SIG-M5 treated with dmso at 0.1 percent for 504 hours (cell line): ENCODE data around the gene ING1.
A peak's percentile ranks its signal among the peaks of the same experiment; 100 is the strongest.
"Not testable (repeated sequence)": the region's sequence is repeated elsewhere in the genome, so short reads cannot be mapped to it uniquely, and the experiment has no call there.

Experiments
- DNase-seq: peaks from one replicate; lab custom pipeline; 2025; ENCODE audit not compliant: unreplicated experiment; lab: John Stamatoyannopoulos, UW

The ING1 gene

GRCh38 chr13:110714797-110715394 lies 1.4 kb downstream of the ING1 start:
- peak; percentile 65 for DNase-seq

- DNase-seq: peak; percentile 100
These were observed 2.1 kb downstream of the ING1 start for GRCh38 chr13:110715395-110716246.

DNA sequence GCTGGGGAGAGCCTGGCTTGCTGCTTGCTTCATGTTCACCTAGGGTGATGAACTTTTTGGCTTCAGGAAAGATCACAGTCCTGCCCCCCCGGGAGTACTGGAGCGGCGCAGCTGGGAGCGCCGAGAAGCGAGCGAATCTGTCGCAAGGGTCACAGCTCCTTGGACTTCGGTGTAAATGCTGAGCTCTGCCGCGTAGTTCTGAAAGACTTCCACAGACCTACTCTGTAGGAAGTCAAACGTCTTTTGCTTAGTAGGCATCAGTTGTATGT lies 2.7 kb downstream of the ING1 start:
- DNase-seq: peak; percentile 35

DNA sequence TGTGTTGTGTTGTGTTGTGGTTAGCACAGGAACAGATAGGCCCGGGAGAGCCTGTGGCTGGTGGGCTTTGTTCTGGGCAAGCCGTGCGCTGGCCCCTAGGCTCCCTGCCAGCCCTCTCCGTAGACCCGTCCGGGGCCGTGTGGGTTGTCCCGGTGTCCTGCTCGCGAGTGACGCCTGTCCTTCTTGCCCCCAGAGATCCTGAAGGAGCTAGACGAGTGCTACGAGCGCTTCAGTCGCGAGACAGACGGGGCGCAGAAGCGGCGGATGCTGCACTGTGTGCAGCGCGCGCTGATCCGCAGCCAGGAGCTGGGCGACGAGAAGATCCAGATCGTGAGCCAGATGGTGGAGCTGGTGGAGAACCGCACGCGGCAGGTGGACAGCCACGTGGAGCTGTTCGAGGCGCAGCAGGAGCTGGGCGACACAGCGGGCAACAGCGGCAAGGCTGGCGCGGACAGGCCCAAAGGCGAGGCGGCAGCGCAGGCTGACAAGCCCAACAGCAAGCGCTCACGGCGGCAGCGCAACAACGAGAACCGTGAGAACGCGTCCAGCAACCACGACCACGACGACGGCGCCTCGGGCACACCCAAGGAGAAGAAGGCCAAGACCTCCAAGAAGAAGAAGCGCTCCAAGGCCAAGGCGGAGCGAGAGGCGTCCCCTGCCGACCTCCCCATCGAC lies 5.7 kb downstream of the ING1 start:
- DNase-seq: no peak

DNA sequence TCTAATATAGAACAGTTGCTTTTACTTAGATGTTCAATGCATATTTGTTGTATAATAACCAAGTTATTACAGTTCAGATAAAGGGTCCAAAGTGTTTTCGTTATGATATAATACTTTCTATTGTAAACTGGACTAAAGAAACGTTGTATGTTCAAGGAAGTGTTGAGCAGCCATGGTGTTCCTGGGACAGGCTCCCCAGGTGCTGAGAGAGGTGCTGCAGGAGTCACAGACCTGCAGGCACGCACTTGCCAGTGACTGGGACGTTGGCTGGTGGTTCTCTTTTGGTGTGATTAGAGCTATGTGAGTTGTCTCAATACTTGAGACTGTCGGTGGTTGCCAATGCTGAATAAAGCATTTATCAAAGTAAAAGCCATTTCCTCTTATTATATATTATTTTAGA lies 9.5 kb downstream of the ING1 start:
- DNase-seq: no peak

- DNase-seq: no peak
These were observed 10.1 kb downstream of the ING1 start for GRCh38 chr13:110723598-110723997.

GRCh38 chr13:110726153-110726552 lies 12.7 kb downstream of the ING1 start:
- DNase-seq: not testable (repeated sequence)

DNA sequence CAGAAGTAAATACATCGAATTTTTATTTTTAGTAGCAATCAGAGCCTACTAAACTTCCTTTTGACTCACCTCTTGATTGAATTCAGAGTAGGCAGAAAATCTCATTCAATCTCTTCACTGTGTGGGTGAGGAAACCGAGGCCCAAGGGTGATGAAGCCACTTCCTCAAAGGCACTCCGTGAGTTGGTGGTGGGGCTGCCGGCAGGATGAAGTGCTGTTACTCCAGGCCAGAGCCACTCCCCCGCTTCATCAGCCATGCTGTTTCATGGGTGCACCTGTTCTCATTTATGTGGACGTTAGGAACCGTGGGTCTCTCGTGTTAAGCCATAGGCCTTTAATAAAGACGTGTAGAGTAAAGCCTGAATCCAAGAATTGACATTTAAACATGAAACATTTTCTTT lies 13.2 kb downstream of the ING1 start:
- DNase-seq: peak; percentile 68

DNA sequence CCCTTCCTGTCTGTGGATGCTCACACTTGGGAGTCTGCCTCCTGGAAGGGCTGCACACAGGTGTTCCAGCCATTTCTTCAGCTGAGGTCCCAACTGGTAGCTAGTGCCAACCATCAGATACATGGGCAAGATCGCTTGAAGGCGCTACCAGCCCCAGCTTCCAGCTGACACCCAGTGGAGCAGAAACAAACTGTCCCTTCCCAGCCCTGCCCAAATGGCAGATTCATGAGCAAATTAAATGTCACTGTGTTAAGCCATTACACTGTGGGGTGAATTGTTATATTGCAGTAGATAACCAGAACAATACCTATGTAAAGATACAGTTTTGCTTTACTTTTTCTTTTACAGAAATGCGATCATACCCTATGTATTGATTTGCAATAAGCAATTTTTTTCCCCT lies 17.6 kb downstream of the ING1 start:
- no peak for DNase-seq

- no peak for DNase-seq
These were observed 21.1 kb downstream of the ING1 start for GRCh38 chr13:110734561-110734960.

GRCh38 chr13:110737555-110737954 lies 24.1 kb downstream of the ING1 start:
- no peak for DNase-seq

DNA sequence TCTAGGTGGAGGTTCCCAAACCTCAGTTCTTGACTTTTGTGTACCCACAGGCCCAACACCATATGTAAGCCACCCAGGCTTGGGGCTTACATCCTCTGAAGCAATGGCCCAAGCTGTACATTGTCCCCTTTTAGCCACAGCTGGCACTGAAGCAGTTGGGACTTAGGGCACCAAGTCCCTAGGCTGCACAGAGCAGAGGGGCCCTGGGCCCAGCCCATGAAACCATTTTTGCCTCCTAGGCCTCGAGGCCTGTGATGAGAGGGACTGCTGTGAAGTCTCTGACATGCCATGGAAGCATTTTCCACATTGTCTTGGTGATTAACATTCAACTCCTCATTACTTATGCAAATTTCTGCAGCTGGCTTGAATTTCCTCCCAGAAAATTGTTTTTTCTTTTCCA lies 30.2 kb downstream of the ING1 start:
- no peak for DNase-seq

DNA sequence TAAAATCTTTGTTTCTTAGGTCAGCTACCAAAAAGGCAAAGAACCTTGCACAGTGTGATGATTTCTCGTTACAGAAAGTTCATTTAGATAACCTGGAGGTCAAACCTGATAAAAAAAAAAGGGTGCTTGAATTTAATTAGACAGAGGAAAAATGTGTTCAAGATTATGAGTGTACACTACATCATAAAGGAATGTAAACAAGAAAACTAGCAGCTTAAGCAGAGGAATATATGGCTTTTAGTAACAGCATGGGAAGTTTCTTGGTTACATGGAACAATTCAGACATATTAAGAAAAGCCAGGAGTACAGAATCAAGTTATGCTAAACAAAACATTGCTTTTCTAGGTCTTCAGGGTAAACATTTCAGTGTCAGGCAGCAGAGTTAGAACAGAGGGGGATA lies 32.9 kb downstream of the ING1 start:
- DNase-seq: no peak

DNA sequence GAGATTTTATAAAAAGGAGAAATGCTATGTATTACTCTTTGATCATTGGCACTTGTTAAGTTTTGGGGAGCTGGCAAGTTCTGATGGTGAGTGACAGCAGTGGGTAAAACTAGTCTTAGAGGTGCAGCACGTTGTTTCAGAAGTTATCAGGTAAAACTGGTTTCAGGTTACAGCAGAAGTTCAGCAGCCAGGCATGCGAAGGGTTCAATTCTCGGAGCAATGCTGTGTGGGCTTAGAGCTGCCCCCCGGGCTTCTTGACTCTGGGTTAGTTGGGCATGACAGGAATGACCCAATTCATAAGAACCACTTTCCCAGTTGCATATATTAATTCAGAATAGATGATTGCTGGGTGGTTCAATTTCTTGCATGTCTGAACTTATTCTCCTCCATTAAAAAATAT lies 34.8 kb downstream of the ING1 start:
- no peak for DNase-seq

GRCh38 chr13:110756219-110756631 lies 42.7 kb downstream of the ING1 start:
- no peak for DNase-seq

DNA sequence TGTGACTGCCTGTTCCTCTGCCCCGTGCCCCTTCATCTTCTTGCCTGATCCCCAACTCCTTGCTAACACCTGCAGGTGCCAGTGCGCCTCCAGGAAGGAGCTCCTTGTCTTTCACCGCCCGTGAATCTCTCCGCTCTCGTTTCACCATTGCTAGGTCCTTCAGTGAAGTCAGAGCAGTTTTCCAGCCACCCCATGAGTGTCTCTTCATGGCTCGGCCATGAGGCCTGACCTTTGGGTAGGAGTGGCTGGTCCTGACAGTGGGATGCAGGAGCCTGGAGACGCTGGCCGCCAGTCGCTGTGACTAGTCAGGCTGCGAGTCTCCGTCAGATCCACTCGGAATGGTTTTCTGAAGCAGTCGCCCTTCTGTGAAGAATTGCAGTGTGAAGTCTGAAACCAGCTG lies 43.8 kb downstream of the ING1 start:
- DNase-seq: no peak

DNA sequence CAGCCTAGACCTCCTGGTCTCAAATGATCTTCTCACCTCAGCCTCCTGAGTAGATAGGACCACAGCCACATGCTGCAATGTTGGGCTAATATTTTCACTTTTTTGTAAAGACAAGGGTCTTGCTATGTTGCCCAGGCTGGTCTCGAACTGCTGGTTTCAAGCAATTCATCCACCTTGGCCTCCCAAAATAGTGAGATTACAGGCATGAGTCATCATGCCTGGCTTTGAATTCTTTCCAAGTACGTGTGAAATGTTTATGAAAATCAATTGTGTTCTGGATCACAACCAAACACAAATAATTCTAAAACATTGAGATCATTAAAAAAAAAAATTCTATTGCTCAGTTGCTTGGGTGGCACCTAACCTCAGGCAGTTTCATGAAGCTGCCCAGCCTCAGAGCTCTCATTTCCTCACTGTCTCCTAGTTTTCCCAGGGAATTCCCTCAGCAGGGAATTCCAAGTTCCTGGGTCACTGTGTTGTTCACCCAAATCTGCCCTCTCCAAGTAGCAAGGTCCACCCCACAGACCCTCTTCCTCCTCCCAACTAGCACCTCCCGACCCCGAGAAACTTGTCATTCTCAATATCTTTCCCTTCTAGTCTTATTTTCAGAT lies 44.8 kb downstream of the ING1 start:
- DNase-seq: no peak

GRCh38 chr13:110759710-110760109 lies 46.2 kb downstream of the ING1 start:
- DNase-seq: no peak

DNA sequence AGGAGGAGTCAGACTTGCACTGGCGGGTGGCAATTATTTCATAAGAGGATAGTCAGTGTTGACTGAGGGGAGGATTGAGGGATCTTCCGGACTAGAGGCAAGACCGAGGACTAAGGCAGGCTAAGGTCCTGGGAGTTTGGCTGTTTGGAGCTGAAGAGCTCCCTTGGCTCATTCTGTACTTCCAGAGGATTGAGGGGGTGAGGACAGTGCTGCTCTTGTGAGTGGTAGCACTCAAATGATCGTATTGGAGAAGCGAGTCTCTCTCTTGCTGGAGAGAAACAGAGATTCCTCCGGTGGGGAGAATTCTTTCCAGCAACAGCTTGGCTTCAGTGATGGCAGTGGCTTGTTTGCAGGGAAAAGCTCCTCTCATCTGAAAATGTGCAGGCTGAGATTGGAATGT lies 47.1 kb downstream of the ING1 start:
- no peak for DNase-seq

DNA sequence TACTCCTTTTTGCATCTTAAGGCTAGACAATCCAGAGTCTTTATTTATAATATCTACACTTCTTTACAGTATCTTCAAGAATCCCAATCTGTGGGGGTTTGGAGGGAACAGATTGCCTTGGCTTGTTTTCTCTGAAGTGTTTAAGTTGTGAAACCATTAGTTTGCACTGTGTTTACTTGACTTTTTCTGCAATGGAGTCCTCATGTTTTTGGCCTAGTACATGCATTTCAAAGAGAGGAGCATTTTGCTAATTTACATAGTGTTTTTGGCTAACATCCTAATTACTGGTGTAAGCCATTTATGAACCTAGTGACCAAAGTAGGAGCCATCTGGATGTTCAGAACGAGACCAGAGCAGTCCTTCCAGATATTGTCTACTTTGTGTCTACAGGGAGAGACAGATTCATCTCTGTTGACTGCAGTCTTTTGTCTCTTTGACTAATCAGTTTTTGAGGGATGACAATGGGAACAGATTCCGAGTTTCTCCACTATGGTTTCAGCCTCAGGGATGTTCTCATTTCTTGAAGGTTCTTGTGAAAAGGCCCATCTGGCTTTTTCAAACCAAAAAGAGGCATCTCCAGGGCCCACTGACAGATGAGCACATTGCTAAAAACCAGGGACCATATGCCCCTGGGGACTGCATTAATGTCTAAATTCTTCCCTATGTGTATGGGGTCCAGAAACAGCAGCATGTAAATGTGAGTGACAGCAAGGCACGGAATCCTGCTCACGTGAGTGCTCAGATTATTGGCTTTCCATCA lies 53.4 kb downstream of the ING1 start:
- DNase-seq: no peak

DNA sequence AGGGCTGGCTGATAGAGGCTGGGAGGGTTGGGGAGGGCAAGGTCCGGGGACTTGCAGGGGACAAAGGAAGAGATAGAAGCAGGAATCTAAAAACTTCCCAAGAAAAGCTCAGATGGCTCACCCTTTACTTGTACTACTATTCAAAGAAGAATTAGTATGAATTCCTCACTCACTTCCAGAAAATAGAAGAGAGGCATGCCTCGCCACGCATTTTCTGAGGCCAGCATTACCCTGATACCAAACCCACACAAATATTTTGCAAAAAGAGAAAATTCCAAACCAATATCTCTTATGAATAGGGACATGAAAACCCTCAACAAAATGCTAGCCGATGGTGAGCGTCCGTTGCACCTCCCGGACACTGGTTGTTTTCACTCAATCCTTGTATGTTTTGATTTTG lies 54.0 kb downstream of the ING1 start:
- no peak for DNase-seq
